Measurements from ENCODE around the gene GLTP. TPM values are rescaled to one million over a fixed set of nuclear protein-coding genes. Genes with fewer than 3 reads are reported as not detected.

The GLTP gene
- total RNA-seq, 1 experiment from 2014 or later, result 37.9 TPM

DNA sequence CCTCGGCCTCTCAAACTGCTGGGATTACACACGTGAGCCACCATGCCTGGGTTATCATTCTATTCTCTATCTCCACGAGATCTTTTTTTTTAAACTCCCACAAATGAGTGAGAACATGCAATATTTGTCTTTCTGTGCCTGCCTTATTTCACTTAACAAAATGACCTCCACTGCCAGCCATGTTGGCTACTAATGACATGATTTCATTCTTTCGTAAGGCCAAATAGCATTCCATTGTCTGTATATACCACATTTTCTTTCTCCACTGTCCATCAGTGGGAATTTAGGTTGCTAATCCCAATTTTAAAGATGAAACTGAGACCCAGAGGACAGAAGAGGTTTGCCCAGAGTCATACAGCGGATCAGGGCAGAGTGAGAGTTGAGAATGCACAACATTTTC, 36.2 kb downstream of the GLTP start:
- DNase-seq (ENCODE audit: low spot score), result no peak

DNA sequence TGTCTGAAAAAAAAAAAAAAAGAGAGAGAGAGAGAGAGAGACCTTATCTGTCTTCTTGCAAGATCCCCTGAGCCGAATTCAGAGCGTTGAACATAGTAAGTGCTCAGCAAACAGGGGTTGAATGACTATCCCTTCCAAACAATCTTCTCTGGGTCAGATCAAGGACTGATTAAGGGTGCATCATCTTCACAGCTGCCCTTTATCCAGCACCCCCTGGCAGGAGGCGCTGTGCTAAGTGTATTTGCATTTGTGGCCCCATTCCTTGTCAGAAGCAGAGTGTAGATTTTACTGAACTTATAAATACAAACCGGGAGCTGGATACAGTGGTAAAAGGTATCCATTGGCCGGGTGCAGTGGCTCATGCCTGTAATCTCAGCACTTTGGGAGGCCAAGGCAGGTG, 38.3 kb downstream of the GLTP start:
- DNase-seq (ENCODE audit: low spot score), result no peak

DNA sequence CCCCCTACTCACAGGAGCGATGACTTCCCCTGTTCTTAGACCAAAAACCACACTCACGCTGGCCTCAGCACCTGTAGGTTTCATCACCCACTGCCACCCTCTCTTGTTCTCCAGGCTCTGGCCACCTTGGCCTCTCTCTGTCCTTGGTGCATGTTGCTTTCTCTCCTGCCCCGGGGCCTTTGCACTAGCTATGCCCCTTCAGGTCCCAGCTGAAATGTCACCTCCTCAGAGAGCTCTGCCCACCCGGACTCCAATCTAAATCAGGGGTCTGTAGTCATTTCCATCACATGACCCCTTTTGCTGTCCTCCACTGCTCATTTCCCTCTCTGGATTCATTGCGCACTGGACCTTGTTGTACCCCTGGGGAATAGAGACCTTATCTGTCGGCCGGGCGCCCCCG, 39.0 kb downstream of the GLTP start:
- no peak for DNase-seq (ENCODE audit: low spot score)

DNA sequence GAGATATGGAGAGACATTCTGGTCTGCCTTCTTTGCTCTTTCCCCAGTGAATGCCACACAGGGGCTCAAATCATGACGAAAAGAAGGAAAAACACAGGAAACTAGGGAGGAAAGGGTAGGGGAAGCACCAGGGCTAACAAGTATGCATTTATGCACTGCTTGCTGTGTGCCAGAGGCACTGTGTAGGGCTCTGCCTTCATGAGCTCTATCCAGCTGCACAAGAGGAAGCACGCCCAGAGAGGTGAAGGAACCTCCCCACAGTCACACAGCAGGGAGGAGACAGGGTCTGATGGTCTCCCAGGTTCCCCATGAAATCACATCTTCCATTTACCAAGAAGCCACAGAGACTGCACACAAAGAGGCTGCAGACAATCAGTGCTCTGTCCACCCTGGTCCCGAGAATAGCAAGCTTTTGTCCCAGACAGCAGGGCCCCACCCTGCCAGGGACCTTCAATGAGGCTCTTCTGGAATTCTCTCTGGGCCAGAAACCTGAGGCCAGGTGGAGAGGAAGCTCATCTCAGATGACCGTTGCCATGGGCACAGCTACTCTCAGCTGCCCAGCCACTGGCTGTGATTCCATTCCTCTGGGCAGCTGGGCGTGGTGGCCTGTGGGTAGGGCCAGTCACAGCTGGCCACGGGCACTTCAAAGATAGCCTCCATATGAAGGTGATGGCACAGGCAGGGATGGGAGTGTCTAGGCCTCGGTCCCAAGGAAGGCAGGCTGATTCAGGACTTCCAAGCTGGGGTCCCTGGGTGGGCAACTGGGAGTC, 39.9 kb downstream of the GLTP start:
- peak; percentile 65 for DNase-seq (ENCODE audit: low spot score)

DNA sequence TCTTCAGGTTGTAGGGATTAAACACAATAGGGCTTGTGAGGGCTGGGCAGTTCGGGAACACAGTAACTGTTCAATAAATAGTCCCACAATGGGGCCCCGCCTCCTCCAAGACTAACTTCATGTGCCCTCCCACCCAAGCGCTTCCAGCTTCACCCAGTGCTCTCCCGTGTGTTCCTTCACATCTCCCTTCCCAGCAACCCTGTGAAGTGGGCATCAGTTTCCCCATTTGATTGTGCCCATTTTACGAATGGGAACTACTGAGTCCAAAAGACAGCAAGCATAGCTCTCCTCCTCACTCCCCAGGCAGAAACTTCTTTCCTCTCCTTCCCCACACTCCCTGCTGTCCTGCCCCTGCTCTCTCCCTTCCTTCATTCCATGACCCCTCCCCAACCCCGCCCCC, 40.9 kb downstream of the GLTP start:
- DNase-seq (ENCODE audit: low spot score), result no peak

DNA sequence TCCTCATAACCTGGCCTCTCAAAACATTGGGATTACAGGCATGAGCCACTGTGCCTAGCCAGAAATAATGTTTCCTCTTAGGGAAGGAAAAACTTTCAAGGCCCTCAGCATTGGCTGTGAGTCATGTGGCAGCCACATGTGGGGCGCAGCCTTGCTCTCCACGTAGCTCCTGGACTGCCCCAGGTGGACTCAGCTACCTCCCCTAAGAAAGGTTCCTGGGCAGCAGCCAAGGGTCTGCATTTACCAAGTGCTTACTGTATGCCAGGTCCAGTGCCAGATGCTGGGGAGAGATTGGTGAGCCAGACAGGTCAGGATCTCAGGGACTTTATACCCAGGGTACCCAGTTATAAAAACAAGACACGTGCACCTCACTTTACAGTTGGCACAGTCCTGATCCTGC, 43.4 kb downstream of the GLTP start:
- no peak for DNase-seq (ENCODE audit: low spot score)

DNA sequence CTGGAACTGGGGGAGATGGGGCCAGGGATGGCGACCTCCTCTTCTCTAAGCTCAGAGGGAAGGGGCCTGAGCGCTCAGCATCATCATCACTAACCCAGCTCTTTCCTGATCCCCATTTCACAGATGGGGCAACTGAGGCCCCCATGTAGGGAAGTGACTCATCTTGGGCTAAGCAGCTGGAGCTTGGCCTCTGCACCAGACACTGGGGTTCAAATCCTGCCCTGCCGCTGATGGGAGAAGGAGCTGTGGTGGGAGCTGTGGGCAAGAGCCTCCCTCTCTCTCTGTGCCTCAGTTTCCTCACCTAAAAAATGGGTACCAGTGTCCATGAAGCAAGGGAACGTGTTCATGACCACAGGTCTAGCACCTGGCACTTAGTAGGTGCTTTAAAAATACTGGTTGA, 44.5 kb downstream of the GLTP start:
- DNase-seq (ENCODE audit: low spot score), result no peak

GRCh38 chr12:109833307-109834189, 46.8 kb downstream of the GLTP start, which contains the start of gene TRPV4:
Gene TRPV4 (minus strand): TSS chr12:109833398. CDS start chr12:109814796, 18,602 bp downstream.
- no peak for DNase-seq (ENCODE audit: low spot score)

DNA sequence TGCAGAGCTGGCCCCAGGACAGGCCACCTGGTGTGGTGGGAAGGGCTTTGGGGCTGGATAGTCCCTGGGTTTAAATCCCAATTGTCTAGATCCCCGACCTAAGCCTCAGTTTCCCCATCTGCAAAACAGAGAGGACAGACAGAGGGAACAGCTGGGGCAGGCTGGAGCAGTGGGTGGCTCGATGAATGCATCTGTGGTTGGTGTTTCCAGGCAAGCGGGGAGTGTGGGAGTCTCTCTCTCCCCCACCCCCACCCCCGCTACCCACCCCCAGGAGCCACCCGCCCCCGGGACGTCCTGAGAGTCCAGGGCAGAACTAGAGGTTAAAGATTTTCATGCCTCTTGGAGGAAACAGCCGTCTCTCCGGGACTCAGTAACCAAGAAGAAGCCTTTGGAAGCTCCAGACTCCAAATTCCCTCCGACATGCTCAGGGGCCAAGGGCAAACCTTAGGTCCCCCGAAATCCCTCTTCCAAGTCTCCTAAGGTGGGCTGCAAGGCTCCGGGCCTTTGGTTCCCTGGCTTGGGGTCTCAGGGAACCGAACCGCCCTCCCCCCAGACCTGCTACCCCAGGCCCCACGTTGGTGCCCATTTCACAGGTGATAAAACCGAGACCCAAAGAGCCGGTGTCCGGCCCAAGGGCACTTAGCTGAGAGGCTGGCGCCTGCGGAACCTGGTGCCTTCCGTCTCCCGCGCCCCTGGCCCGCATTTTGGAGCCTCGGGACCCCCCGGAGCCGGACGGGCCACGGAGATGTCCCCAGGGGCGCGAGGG, 47.6 kb downstream of the GLTP start:
- DNase-seq (ENCODE audit: low spot score), result no peak

DNA sequence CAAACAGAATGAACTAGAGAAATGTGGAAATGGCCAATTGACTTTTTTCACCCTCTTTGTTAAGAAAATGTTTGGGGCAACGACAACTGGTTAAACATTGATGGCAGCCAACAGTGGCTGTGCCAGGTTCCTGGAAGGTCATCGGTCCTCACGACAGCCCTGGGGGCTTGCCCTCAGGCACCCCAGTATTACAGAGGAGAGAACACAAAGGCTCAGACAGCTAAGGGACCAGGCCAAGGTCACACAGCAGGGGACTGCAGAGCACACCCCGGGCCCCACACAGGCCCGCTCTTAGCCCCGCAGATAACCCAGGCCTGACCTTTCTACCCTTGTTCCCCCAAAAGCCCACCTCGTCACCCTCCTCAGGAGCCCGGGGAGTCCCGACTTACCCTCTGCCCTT, 48.4 kb downstream of the GLTP start:
- no peak for DNase-seq (ENCODE audit: low spot score)

DNA sequence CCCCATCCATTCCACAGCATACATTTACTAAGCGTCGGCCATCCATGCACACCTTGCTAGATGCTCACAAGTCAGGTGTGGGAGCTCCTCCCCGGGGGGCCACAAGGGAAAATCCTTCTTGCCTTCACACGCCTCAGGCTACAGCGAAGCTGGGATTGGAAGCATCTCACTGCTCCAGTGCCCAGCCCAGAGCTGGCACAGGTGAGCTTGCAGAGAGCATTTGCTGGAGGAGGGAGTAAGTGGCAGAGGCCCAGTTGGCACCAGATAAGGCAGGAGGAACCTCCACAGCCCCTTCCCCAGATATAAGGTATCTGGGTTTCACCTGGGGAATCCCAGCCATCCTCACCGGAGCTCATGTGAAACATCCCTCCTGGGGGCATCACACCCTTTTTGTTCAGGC, 49.0 kb downstream of the GLTP start:
- no peak for DNase-seq (ENCODE audit: low spot score)

DNA sequence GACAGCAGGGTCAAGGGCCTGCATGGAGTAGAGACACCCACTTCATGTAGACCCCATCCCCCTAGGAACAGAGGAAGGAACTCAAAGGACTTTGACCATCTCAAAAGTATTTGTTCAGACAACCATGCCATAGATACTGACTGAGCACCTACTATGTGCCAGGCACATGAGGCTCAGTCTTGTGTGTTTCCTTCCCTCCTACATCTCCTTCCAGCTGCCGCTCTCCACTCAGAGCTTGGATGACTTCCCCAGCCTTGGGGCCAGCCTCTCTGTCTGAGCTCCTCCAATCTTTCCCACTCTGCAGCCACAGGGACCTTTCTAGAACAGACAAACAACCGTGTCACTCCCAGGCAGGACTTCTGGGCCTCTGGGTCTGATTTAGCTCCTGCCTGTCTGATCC, 49.6 kb downstream of the GLTP start:
- no peak for DNase-seq (ENCODE audit: low spot score)

DNA sequence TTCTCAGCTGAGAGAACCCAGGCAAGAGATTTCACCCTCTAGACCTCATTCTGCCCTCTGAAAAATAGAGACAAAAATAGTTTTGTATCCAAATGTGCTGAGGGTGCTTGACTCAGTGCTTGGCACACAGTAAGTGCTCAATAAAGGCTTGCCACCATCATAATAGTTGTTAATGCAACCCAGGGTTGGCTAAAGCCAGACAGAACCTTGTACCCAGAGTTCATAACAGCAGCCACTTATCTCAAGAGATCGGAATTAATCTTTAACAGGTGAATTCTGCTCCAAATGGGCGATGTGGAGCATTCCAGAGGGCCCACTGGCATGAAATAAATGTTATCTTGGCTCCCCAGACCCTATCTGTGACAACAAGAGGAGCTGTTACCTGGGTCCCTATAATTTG, 50.1 kb downstream of the GLTP start:
- no peak for DNase-seq (ENCODE audit: low spot score)

DNA sequence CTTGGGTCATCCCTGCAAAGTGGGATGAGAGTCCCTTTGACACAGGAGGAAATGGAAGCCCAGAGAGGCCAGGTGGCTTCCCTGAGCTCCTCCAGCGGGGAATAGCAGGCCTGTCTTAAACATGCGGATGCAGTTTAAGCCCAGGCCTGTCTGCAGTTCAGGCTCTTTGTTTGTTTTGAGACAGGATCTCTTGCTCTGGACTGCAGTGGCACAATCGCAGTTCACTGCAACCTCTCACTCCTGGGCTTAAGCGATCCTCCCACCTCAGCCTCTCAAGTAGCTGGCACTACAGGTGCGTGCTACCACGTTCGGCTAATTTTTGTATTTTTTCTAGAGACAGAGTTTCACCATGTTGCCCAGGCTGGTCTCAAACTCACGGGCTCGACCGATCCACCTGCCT, 50.7 kb downstream of the GLTP start:
- DNase-seq (ENCODE audit: low spot score), result no peak

GRCh38 chr12:109828754-109829511, 51.4 kb downstream of the GLTP start:
- DNase-seq (ENCODE audit: low spot score), result no peak

DNA sequence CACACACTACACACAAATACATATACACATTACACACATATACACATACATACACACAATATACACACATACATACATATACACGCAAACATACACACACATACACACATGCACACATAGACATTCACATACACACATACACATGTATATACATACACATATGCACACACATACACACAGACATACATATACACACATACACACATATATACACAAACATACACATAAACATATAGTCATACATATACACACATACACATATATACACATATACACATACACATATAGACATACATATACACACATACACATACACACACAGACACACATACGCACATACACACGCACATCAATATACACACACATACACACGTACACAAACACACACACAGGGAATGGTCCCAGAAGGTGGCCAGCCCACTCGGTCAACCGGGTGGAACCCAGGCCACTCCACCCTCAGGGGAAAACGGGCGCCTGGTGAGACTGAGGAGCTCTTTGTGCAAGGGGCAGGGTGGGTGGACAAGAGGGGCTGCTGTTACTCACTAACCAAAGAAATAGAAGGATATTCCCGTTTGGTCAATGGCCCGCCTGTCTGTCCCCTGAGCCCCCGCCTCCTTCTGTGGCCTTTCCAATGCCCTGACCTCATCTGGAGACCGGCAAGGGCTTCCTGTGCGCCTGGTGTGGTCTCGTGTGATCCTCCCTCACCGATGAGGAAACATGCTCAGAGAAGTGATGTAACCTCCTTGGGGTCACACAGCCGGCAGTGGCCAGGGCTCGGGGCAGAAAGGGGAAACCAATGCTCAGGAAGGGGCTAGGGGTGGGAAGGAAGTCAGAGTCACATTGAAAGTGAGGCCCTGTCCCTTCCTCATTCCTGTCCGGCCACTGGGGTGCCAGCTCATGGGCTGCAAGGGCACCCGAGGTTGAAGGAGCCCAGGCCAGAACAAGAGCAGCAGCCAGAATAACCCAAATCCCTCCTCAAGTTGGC, 52.5 kb downstream of the GLTP start:
- no peak for DNase-seq (ENCODE audit: low spot score)

- no peak for DNase-seq (ENCODE audit: low spot score)
Observed at GRCh38 chr12:109827080-109827479, 53.3 kb downstream of the GLTP start.

DNA sequence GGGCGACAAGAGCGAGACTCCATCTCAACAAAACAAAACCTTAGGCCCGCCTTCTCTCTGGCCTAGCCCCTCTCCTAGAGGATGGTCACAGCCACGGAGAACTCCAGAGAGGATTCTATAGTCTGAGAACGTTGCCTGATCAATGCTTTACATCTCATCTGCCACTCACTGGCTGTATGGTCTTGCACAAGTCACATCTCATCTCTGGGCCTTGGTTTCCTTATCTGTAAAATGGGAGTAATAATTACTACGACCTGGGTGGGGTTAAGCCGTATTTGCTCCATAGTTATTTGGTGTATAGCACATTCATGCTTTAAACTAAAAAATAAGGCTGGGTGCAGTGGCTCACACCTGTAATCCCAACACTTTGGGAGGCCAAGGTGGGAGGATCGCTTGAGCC, 55.6 kb downstream of the GLTP start:
- no peak for DNase-seq (ENCODE audit: low spot score)

DNA sequence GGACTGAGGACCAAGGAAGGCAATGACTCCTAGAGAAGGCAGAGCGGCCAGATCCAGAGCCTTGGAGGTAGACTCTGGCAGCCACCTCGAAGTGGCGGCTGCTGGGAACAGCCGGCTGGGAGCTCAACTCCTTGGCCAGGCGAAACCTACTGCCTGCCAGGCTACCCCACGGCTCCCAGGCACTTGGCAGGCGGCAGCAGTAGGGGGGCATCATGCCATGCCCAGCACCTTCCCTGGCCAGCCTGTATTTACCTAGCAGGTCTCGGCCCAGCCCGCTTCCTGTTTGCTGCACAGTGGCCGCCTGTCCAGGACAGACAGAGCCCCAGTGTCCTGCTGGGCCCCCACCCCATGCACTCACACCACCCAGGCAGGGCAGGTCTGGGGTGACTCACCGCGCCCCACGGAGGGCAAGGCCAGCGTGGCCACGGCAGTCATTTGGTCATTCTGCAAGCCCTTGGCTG, 57.4 kb downstream of the GLTP start:
- DNase-seq (ENCODE audit: low spot score), result peak; percentile 62

- DNase-seq (ENCODE audit: low spot score), result no peak
Observed at GRCh38 chr12:109822416-109822815, 57.9 kb downstream of the GLTP start.

All from A172 (cell line).